Endothelial cell of umbilical vein (primary cell): ENCODE results near the gene GRIA3. TPM values are rescaled to one million over a fixed set of nuclear protein-coding genes. Genes with fewer than 3 reads are reported as not detected.

Experiments
- BruUV-seq: library from RNA; stranded (reverse); fragments of 400-500 nt; replicated peaks from 2 replicates; lab custom pipeline; 2021; lab: Mats Ljungman, UMichigan
- CTCF ChIA-PET: fragments of 300-600, 350-600 bp; sonication (Branson Sonifier 250); formaldehyde crosslinking; loops from one replicate; lab custom pipeline; 2021; ENCODE audit warnings: antibody characterized with exemption, inconsistent platforms; lab: Charles Lee
- POLR2A ChIA-PET: fragments of 300-600, 350-600 bp; sonication (Branson Sonifier 250); formaldehyde crosslinking; loops from one replicate; lab custom pipeline; 2021; ENCODE audit warnings: antibody characterized with exemption, inconsistent platforms; lab: Charles Lee
- DNase-seq: peaks from one replicate; pipeline ENCODE4 v3.0.0-alpha.2; 2011; ENCODE audit warnings: low read depth, low spot score
- FAIRE-seq: peaks from 2 replicates; lab custom pipeline; 2011; peaks lifted over from hg19 to GRCh38; lab: Jason Lieb, UNC
- H2AFZ ChIP-seq: 2 replicates; pipeline ENCODE4 v1.6.0; 2012; ENCODE audit warnings: low read depth, low read length, control low read depth, inconsistent platforms
- H3K27ac ChIP-seq: 2 replicates; pipeline ENCODE4 v1.5.1; 2011; ENCODE audit warnings: low read depth, mild to moderate bottlenecking, control low read depth, low read length, moderate library complexity; ENCODE audit not compliant: insufficient read depth
- H3K27me3 ChIP-seq, 2 experiments: 2 replicates each; pipeline versions ENCODE4 v1.6.0 to v1.6.1; 2011; ENCODE audit warnings: low read length in 2 of 2, mixed read lengths in 1 of 2; ENCODE audit not compliant: control insufficient read depth in 2 of 2, insufficient read depth in 2 of 2
- H3K36me3 ChIP-seq, 2 experiments: 2 replicates in 1 of 2; 3 replicates in 1 of 2; pipeline ENCODE4 v1.5.1; 2011; ENCODE audit warnings: low read length in 2 of 2, mild to moderate bottlenecking in 1 of 2, moderate library complexity in 1 of 2; ENCODE audit not compliant: control insufficient read depth in 2 of 2, insufficient read depth in 2 of 2; ENCODE audit errors: extremely low read depth in 1 of 2
- H3K4me1 ChIP-seq: 3 replicates; pipeline ENCODE4 v1.5.1; 2011; ENCODE audit warnings: mild to moderate bottlenecking, low read length; ENCODE audit not compliant: control insufficient read depth, insufficient read depth; ENCODE audit errors: extremely low read depth
- H3K4me2 ChIP-seq: 2 replicates; pipeline ENCODE4 v1.6.1; 2011; ENCODE audit warnings: low read length, control low read depth, mixed read lengths; ENCODE audit not compliant: insufficient read depth
- H3K4me3 ChIP-seq, 3 experiments: fragments of 200-600 bp in 1 of 3; sonication (generic), shearing (Covaris generic) in 1 of 3; replicated peaks in 1 of 3; 2 replicates each; pipeline ENCODE4 v1.5.1; 2011 to 2016; ENCODE audit warnings: control low read depth in 3 of 3, low read length in 3 of 3, mild to moderate bottlenecking in 2 of 3, inconsistent platforms in 1 of 3, low read depth in 1 of 3, moderate library complexity in 1 of 3; ENCODE audit not compliant: insufficient read depth in 1 of 3
- H3K79me2 ChIP-seq: 2 replicates; pipeline ENCODE4 v1.6.0; 2012; ENCODE audit warnings: low read length, inconsistent platforms; ENCODE audit not compliant: control insufficient read depth, insufficient read depth
- H3K9ac ChIP-seq: replicated peaks from 2 replicates; pipeline ENCODE3; 2011; ENCODE audit warnings: low read length, control low read depth; ENCODE audit not compliant: insufficient read depth; ENCODE audit errors: extremely low read depth
- H3K9me1 ChIP-seq: replicated peaks from 3 replicates; pipeline ENCODE4 v1.6.0; 2011; ENCODE audit warnings: mild to moderate bottlenecking, low read length; ENCODE audit not compliant: control insufficient read depth, insufficient read depth; ENCODE audit errors: extremely low read depth
- H3K9me3 ChIP-seq: replicated peaks from 2 replicates; pipeline ENCODE4 v1.5.1; 2012; ENCODE audit warnings: low read length, inconsistent platforms; ENCODE audit not compliant: control insufficient read depth, insufficient read depth
- H4K20me1 ChIP-seq: replicated peaks from 2 replicates; pipeline ENCODE3; 2011; ENCODE audit warnings: mild to moderate bottlenecking, low read length; ENCODE audit not compliant: control insufficient read depth, insufficient read depth; ENCODE audit errors: extremely low read depth
- CTCF ChIP-seq, 2 donors: IDR thresholded peaks; 1 replicate in 1 of 2; 2 replicates in 1 of 2; pipeline ENCODE4 v1.5.1; 2011; ENCODE audit warnings: low read length in 2 of 2, mild to moderate bottlenecking in 2 of 2, moderate library complexity in 2 of 2, control low read depth in 1 of 2, inconsistent platforms in 1 of 2, low read depth in 1 of 2; ENCODE audit not compliant: insufficient read depth in 1 of 2; ENCODE audit errors: extremely low read depth in 1 of 2
- EZH2 ChIP-seq: IDR thresholded peaks from 2 replicates; pipeline ENCODE4 v1.6.1; 2012; ENCODE audit warnings: borderline replicate concordance, low read depth, mild to moderate bottlenecking, moderate library complexity, low read length, inconsistent platforms; ENCODE audit not compliant: severe bottlenecking
- FOS ChIP-seq: IDR thresholded peaks from 2 replicates; pipeline ENCODE4 v1.6.1; 2011; ENCODE audit warnings: mild to moderate bottlenecking, low read length, moderate library complexity, borderline replicate concordance; ENCODE audit not compliant: insufficient read depth
- GATA2 ChIP-seq: IDR thresholded peaks from 2 replicates; pipeline ENCODE4 v1.7.0; 2011; ENCODE audit warnings: low read depth, mild to moderate bottlenecking, moderate library complexity, mixed read lengths, low read length; ENCODE audit not compliant: insufficient read length, insufficient read depth
- JUN ChIP-seq: IDR thresholded peaks from 2 replicates; pipeline ENCODE4 v1.6.1; 2011; ENCODE audit warnings: borderline replicate concordance, low read depth; ENCODE audit not compliant: insufficient read length, insufficient read depth
- MAX ChIP-seq: IDR thresholded peaks from 2 replicates; pipeline ENCODE4 v1.6.1; 2011; ENCODE audit not compliant: insufficient read depth, insufficient read length
- MYC ChIP-seq: IDR thresholded peaks from one replicate; pipeline ENCODE4 v1.6.1; 2011; ENCODE audit warnings: mild to moderate bottlenecking, low read depth, low read length
- POLR2A ChIP-seq: IDR thresholded peaks from 2 replicates; pipeline ENCODE4 v1.6.1; 2012; ENCODE audit warnings: low read depth, mild to moderate bottlenecking, control low read depth, low read length
- POLR2AphosphoS5 ChIP-seq: IDR thresholded peaks from 2 replicates; pipeline ENCODE4 v1.6.1; 2012; ENCODE audit warnings: low read depth, mild to moderate bottlenecking, control low read depth, low read length, moderate library complexity; ENCODE audit not compliant: insufficient read depth
- dilution Hi-C: fragments of 300-500 bp; cut with MboI; formaldehyde crosslinking; loops from one replicate; pipeline ENCODE4 v1.15.0; 2019; ENCODE audit warnings: low sequenced_read_pairs; ENCODE audit not compliant: extremely low pct_ligation_motif_present
- intact Hi-C: fragments of 100-400 bp; cut with micrococcal nuclease; formaldehyde crosslinking; loops from one replicate; pipeline ENCODE4 v1.10.0; 2022
- polyA plus RNA-seq, 4 experiments: library from polyadenylated mRNA; depleted of rRNA in 3 of 4; stranded (reverse) in 3 of 4; unstranded in 1 of 4; fragments of >200 nt; gene quantifications; 2 replicates each; pipeline versions ENCODE4 v1.2.1 to v1.2.3, GENCODE V29; 2011 to 2012; ENCODE audit warnings: missing spikeins in 1 of 4
- total RNA-seq: library from RNA; stranded (reverse); gene quantifications from 2 replicates; pipeline ENCODE4 v1.2.3, GENCODE V29; 2021

Gene GRIA3
- total and polyA plus RNA-seq, 2 donors (not counting 3 experiments of a cell fraction or from before 2014, with no cell fraction given), result not detected

- Histone ChIP-seq H3K4me2 (no peak overlapping the region), H3K4me1 (no peaks in the 10 kb centered on the region), H3K9me3 (no peaks in the 10 kb centered on the region), H3K27ac (no peak overlapping the region), H3K79me2 (no peaks in the 10 kb centered on the region), H2AFZ (no peak overlapping the region), H3K9ac (no peak overlapping the region), H3K27me3 (no peaks in the 10 kb centered on the region), H3K9me1 (no peaks in the 10 kb centered on the region), H3K36me3 (no peaks in the 10 kb centered on the region), H3K4me3 (no peak overlapping the region), H4K20me1 (no peaks in the 10 kb centered on the region)
- BruUV-seq, result no TSS peak
- dilution Hi-C loops, result no loop called here
- no peak for FAIRE-seq
- ChIA-PET CTCF (no interaction called here), POLR2A (no interaction called here)
- no peak for DNase-seq
- TF ChIP-seq JUN (no peak), POLR2AphosphoS5 (no peak), POLR2A (no peak), EZH2 (no peak), MYC (no peak), CTCF (IDR thresholded peaks at IDR 0.05; ENCODE audit: extremely low read depth in 1 of 2, insufficient read depth in 1 of 2, low read depth in 1 of 2, low read length in 2 of 2) (no peak), GATA2 (no peak), MAX (no peak), FOS (no peak)
- intact Hi-C loops, result no loop called here
These were observed 39.3 kb downstream of the GRIA3 start for GRCh38 chrX:123223409-123223808.
